ENCODE data around the gene FOXI1. TPM values are rescaled to one million over a fixed set of nuclear protein-coding genes. Genes with fewer than 3 reads are reported as not detected.

Gene FOXI1
- total and polyA plus RNA-seq, 2 experiments from 2014 or later = not detected

GRCh38 chr5:170076211-170076610, 29.5 kb upstream of the FOXI1 start:
- Histone ChIP-seq H3K36me3 (replicated peaks; ENCODE audit: insufficient read depth, low read depth) (no peaks in the 10 kb centered on the region), H3K9me3 (ENCODE audit: low read depth) (no peaks in the 10 kb centered on the region), H2AFZ (no peak overlapping the region), H3K4me1 (ENCODE audit: insufficient read depth) (no peaks in the 10 kb centered on the region), H4K20me1 (ENCODE audit: insufficient read depth, poor library complexity, severe bottlenecking) (no peaks in the 10 kb centered on the region), H3K27me3 (peaks cover 6% of the 10 kb centered on the region), H3K27ac (no peak overlapping the region), H3K4me3 (no peak overlapping the region), H3K4me2 (no peak overlapping the region), H3K79me2 (no peaks in the 10 kb centered on the region), H3K9me2 (replicated peaks; ENCODE audit: insufficient read depth) (no peaks in the 10 kb centered on the region)
- no peak for TF ChIP-seq CTCF (IDR thresholded peaks at IDR 0.05; ENCODE audit: poor library complexity)
- TF ChIP-seq EZH2 (IDR thresholded peaks at IDR 0.05; ENCODE audit: borderline replicate concordance) = no peak
- no peak for TF ChIP-seq EZH2phosphoT487 (IDR thresholded peaks at IDR 0.05; ENCODE audit: low read depth, severe bottlenecking, unreplicated experiment)
- 93% methylated on average over 1 of the region's 1 CpG for WGBS (ENCODE audit: low lambda C conversion rate, missing lambda C conversion rate)
- DNase-seq (ENCODE audit: low spot score) = no peak

- Histone ChIP-seq H4K20me1 (ENCODE audit: insufficient read depth, poor library complexity, severe bottlenecking) (no peaks in the 10 kb centered on the region), H3K36me3 (replicated peaks; ENCODE audit: insufficient read depth, low read depth) (no peaks in the 10 kb centered on the region), H2AFZ (no peak overlapping the region), H3K4me3 (no peak overlapping the region), H3K79me2 (no peaks in the 10 kb centered on the region), H3K4me2 (no peak overlapping the region), H3K9me2 (replicated peaks; ENCODE audit: insufficient read depth) (no peaks in the 10 kb centered on the region), H3K27me3 (peaks cover 6% of the 10 kb centered on the region), H3K27ac (no peak overlapping the region), H3K9me3 (ENCODE audit: low read depth) (no peaks in the 10 kb centered on the region), H3K4me1 (ENCODE audit: insufficient read depth) (no peaks in the 10 kb centered on the region)
- TF ChIP-seq EZH2phosphoT487 (IDR thresholded peaks at IDR 0.05; ENCODE audit: low read depth, severe bottlenecking, unreplicated experiment) (no peak), EZH2 (IDR thresholded peaks at IDR 0.05; ENCODE audit: borderline replicate concordance) (no peak), CTCF (IDR thresholded peaks at IDR 0.05; ENCODE audit: poor library complexity) (no peak)
- DNase-seq (ENCODE audit: low spot score) = no peak
Measured at GRCh38 chr5:170076739-170077138, 29.0 kb upstream of the FOXI1 start.

- Histone ChIP-seq H3K9me2 (replicated peaks; ENCODE audit: insufficient read depth) (no peaks in the 10 kb centered on the region), H2AFZ (no peak overlapping the region), H3K36me3 (replicated peaks; ENCODE audit: insufficient read depth, low read depth) (no peaks in the 10 kb centered on the region), H3K27ac (no peak overlapping the region), H3K79me2 (no peaks in the 10 kb centered on the region), H3K4me3 (no peak overlapping the region), H3K27me3 (peaks cover 6% of the 10 kb centered on the region), H3K9me3 (ENCODE audit: low read depth) (no peaks in the 10 kb centered on the region), H3K4me2 (no peak overlapping the region), H4K20me1 (ENCODE audit: insufficient read depth, poor library complexity, severe bottlenecking) (no peaks in the 10 kb centered on the region), H3K4me1 (ENCODE audit: insufficient read depth) (no peaks in the 10 kb centered on the region)
- DNase-seq (ENCODE audit: low spot score) = no peak
- 89% methylated on average over 5 of the region's 5 CpGs for WGBS (ENCODE audit: low lambda C conversion rate, missing lambda C conversion rate)
- TF ChIP-seq CTCF (IDR thresholded peaks at IDR 0.05; ENCODE audit: poor library complexity) (no peak), EZH2phosphoT487 (IDR thresholded peaks at IDR 0.05; ENCODE audit: low read depth, severe bottlenecking, unreplicated experiment) (no peak), EZH2 (IDR thresholded peaks at IDR 0.05; ENCODE audit: borderline replicate concordance) (no peak)
Measured at GRCh38 chr5:170077526-170077925, 28.2 kb upstream of the FOXI1 start.

- no peak overlapping the region for H2AFZ ChIP-seq
- H3K9me2 ChIP-seq (replicated peaks; ENCODE audit: insufficient read depth) = no peaks in the 10 kb centered on the region
- H4K20me1 ChIP-seq (ENCODE audit: insufficient read depth, poor library complexity, severe bottlenecking) = no peaks in the 10 kb centered on the region
- WGBS (ENCODE audit: low lambda C conversion rate, missing lambda C conversion rate) = 90% methylated on average over 3 of the region's 3 CpGs
- TF ChIP-seq EZH2 (IDR thresholded peaks at IDR 0.05; ENCODE audit: borderline replicate concordance) (no peak), CTCF (IDR thresholded peaks at IDR 0.05; ENCODE audit: poor library complexity) (no peak), EZH2phosphoT487 (IDR thresholded peaks at IDR 0.05; ENCODE audit: low read depth, severe bottlenecking, unreplicated experiment) (no peak)
- H3K4me3 ChIP-seq = no peak overlapping the region
- no peaks in the 10 kb centered on the region for H3K79me2 ChIP-seq
- H3K9me3 ChIP-seq (ENCODE audit: low read depth) = no peaks in the 10 kb centered on the region
- H3K36me3 ChIP-seq (replicated peaks; ENCODE audit: insufficient read depth, low read depth) = no peaks in the 10 kb centered on the region
- no peak overlapping the region for H3K4me2 ChIP-seq
- H3K4me1 ChIP-seq (ENCODE audit: insufficient read depth) = no peaks in the 10 kb centered on the region
- no peak overlapping the region for H3K27ac ChIP-seq
- DNase-seq (ENCODE audit: low spot score) = no peak
- peaks cover 6% of the 10 kb centered on the region for H3K27me3 ChIP-seq
Measured at GRCh38 chr5:170078458-170078857, 27.2 kb upstream of the FOXI1 start.

Measured in hepatocyte (in vitro differentiated cells).